Bronchial epithelial cell (primary cell): ENCODE measurements around the gene SART3. TPM values are rescaled to one million over a fixed set of nuclear protein-coding genes. Genes with fewer than 3 reads are reported as not detected.

ENCODE experiments used
- DNase-seq: peaks from one replicate; pipeline ENCODE4 v3.0.0-alpha.2; 2010; ENCODE audit warnings: low read depth
- FAIRE-seq: peaks from 2 replicates; lab custom pipeline; 2011; peaks lifted over from hg19 to GRCh38; lab: Jason Lieb, UNC
- H3K27me3 ChIP-seq: 2 replicates; pipeline ENCODE4 v1.5.1; 2011; ENCODE audit warnings: low read length; ENCODE audit not compliant: control insufficient read depth, insufficient read depth
- H3K36me3 ChIP-seq: 2 replicates; pipeline ENCODE4 v1.5.1; 2011; ENCODE audit warnings: low read length; ENCODE audit not compliant: control insufficient read depth, insufficient read depth
- H3K4me3 ChIP-seq: 2 replicates; pipeline ENCODE4 v1.5.1; 2011; ENCODE audit warnings: mild to moderate bottlenecking, low read depth, low read length, control low read depth
- CTCF ChIP-seq: IDR thresholded peaks from 2 replicates; pipeline ENCODE4 v1.5.1; 2011; ENCODE audit warnings: mild to moderate bottlenecking, moderate library complexity, low read length, control low read depth, inconsistent platforms; ENCODE audit not compliant: insufficient read depth, severe bottlenecking
- total RNA-seq: library from RNA; depleted of rRNA; stranded (reverse); fragments of >200 nt; gene quantifications from 2 replicates; pipeline ENCODE4 v1.2.1, GENCODE V29; 2014

The SART3 gene
- total RNA-seq, 1 donor from 2014 or later, result 41.6 TPM

- FAIRE-seq (peak; percentile 40), DNase-seq (no peak)
- Histone ChIP-seq H3K4me3 (no peak overlapping the region), H3K27me3 (no peaks in the 10 kb centered on the region), H3K36me3 (peaks cover 21% of the 10 kb centered on the region)
- no peak for TF ChIP-seq CTCF
Observed at GRCh38 chr12:108518716-108519496, 42.1 kb downstream of the SART3 start.

- FAIRE-seq (peak; percentile 50), DNase-seq (no peak)
- TF ChIP-seq CTCF, result no peak
- Histone ChIP-seq H3K4me3 (no peak overlapping the region), H3K27me3 (no peaks in the 10 kb centered on the region), H3K36me3 (peaks cover 18% of the 10 kb centered on the region)
Observed at GRCh38 chr12:108518101-108518715, 42.8 kb downstream of the SART3 start.

GRCh38 chr12:108517288-108518100, 43.5 kb downstream of the SART3 start:
- no peak for FAIRE-seq
- no peak for TF ChIP-seq CTCF
- H3K36me3 ChIP-seq, result peaks cover 16% of the 10 kb centered on the region
- H3K4me3 ChIP-seq, result no peak overlapping the region
- DNase-seq, result no peak
- H3K27me3 ChIP-seq, result no peaks in the 10 kb centered on the region

- DNase-seq (no peak), FAIRE-seq (no peak)
- Histone ChIP-seq H3K27me3 (no peaks in the 10 kb centered on the region), H3K4me3 (no peak overlapping the region), H3K36me3 (peaks cover 16% of the 10 kb centered on the region)
- no peak for TF ChIP-seq CTCF
Observed at GRCh38 chr12:108516511-108517275, 44.3 kb downstream of the SART3 start.

- Histone ChIP-seq H3K27me3 (no peaks in the 10 kb centered on the region), H3K36me3 (peaks cover 14% of the 10 kb centered on the region), H3K4me3 (peak overlapping the region; percentile 76)
- no peak for DNase-seq
- no peak for TF ChIP-seq CTCF
- FAIRE-seq, result no peak
Observed at GRCh38 chr12:108515916-108516315, 45.1 kb downstream of the SART3 start.
